CD14-positive monocyte (primary cell): ENCODE data around the gene BAIAP2L2. TPM values are rescaled to one million over a fixed set of nuclear protein-coding genes. Genes with fewer than 3 reads are reported as not detected.

Experiments
- DNase-seq, 3 donors: peaks; one replicate each; pipeline ENCODE4 v3.0.0-alpha.2; 2011 to 2022
- H2AFZ ChIP-seq: 2 replicates; pipeline ENCODE4 v1.6.0; 2012; ENCODE audit warnings: mild to moderate bottlenecking, low read depth, low read length, inconsistent platforms; ENCODE audit not compliant: insufficient read depth, poor library complexity, severe bottlenecking
- H3K27ac ChIP-seq, 2 donors: 1 replicate in 1 of 2; 2 replicates in 1 of 2; pipeline ENCODE4 v1.5.1; 2012 to 2013; ENCODE audit warnings: low read length in 2 of 2, control low read depth in 1 of 2, inconsistent platforms in 1 of 2, low read depth in 1 of 2, mild to moderate bottlenecking in 1 of 2
- H3K27me3 ChIP-seq, 2 donors: one replicate each; pipeline versions ENCODE4 v1.6.0 to v1.6.1; 2011 to 2013; ENCODE audit warnings: low read length in 2 of 2; ENCODE audit not compliant: control insufficient read depth in 2 of 2, insufficient read depth in 2 of 2
- H3K36me3 ChIP-seq, 2 donors: replicated peaks in 1 of 2; 1 replicate in 1 of 2; 2 replicates in 1 of 2; pipeline versions ENCODE4 v1.5.1 to v1.6.1; 2012 to 2013; ENCODE audit warnings: low read length in 2 of 2, control low read depth in 1 of 2, inconsistent platforms in 1 of 2, mild to moderate bottlenecking in 1 of 2; ENCODE audit not compliant: insufficient read depth in 2 of 2, control insufficient read depth in 1 of 2
- H3K4me1 ChIP-seq, 2 donors: 1 replicate in 1 of 2; 2 replicates in 1 of 2; pipeline versions ENCODE4 v1.5.1 to v1.6.1; 2012 to 2013; ENCODE audit warnings: low read length in 2 of 2, control low read depth in 1 of 2, inconsistent platforms in 1 of 2, mild to moderate bottlenecking in 1 of 2, moderate library complexity in 1 of 2; ENCODE audit not compliant: insufficient read depth in 2 of 2, control insufficient read depth in 1 of 2
- H3K4me2 ChIP-seq: replicated peaks from 2 replicates; pipeline ENCODE3; 2012; ENCODE audit warnings: low read length, moderate library complexity, mild to moderate bottlenecking; ENCODE audit not compliant: poor library complexity, severe bottlenecking; ENCODE audit errors: extremely low read depth
- H3K4me3 ChIP-seq, 3 experiments: fragments of 200-600 bp in 1 of 3; sonication (generic) in 1 of 3; replicated peaks in 1 of 3; 1 replicate in 2 of 3; 2 replicates in 1 of 3; pipeline ENCODE4 v1.5.1; 2011 to 2013; ENCODE audit warnings: low read length in 3 of 3, mild to moderate bottlenecking in 3 of 3, control low read depth in 2 of 3, low read depth in 2 of 3, inconsistent platforms in 1 of 3, moderate library complexity in 1 of 3
- H3K79me2 ChIP-seq: 2 replicates; pipeline ENCODE4 v1.6.0; 2012; ENCODE audit warnings: mild to moderate bottlenecking, control low read depth, inconsistent platforms, low read length, moderate library complexity; ENCODE audit not compliant: insufficient read depth
- H3K9ac ChIP-seq: 2 replicates; pipeline ENCODE4 v1.6.0; 2017; ENCODE audit warnings: low read length, mild to moderate bottlenecking; ENCODE audit not compliant: insufficient read depth, poor library complexity, severe bottlenecking
- H3K9me3 ChIP-seq, 2 donors: replicated peaks in 1 of 2; 1 replicate in 1 of 2; 2 replicates in 1 of 2; pipeline versions ENCODE4 v1.5.1 to v1.6.1; 2012 to 2013; ENCODE audit warnings: low read length in 2 of 2, control low read depth in 1 of 2; ENCODE audit not compliant: control insufficient read depth in 1 of 2, insufficient read depth in 1 of 2
- H4K20me1 ChIP-seq: 2 replicates; pipeline ENCODE4 v1.6.0; 2012; ENCODE audit warnings: mild to moderate bottlenecking, low read length, control low read depth, moderate library complexity; ENCODE audit not compliant: insufficient read depth
- H3K27ac Mint-ChIP-seq, 7 donors: one replicate each; pipeline ENCODE4 v1.8.0; 2020; ENCODE audit warnings: mild to moderate bottlenecking in 7 of 7, mixed read lengths in 7 of 7, moderate library complexity in 6 of 7, inconsistent platforms in 2 of 7
- H3K27me3 Mint-ChIP-seq, 3 donors: one replicate each; pipeline ENCODE4 v1.8.0; 2021 to 2022; ENCODE audit warnings: low read depth in 3 of 3, mild to moderate bottlenecking in 3 of 3, mixed read lengths in 3 of 3, moderate library complexity in 3 of 3, inconsistent platforms in 1 of 3
- H3K36me3 Mint-ChIP-seq, 2 donors: one replicate each; pipeline ENCODE4 v1.8.0; 2020; ENCODE audit warnings: mixed read lengths in 2 of 2, inconsistent platforms in 1 of 2, mild to moderate bottlenecking in 1 of 2
- H3K4me1 Mint-ChIP-seq: one replicate; pipeline ENCODE4 v1.8.0; 2020; ENCODE audit warnings: mild to moderate bottlenecking, mixed read lengths
- H3K4me3 Mint-ChIP-seq, 2 donors: one replicate each; pipeline ENCODE4 v1.8.0; 2020; ENCODE audit warnings: mild to moderate bottlenecking in 2 of 2, mixed read lengths in 2 of 2, moderate library complexity in 1 of 2
- H3K9me3 Mint-ChIP-seq, 7 donors: one replicate each; pipeline ENCODE4 v1.8.0; 2020 to 2022; ENCODE audit warnings: mixed read lengths in 7 of 7, mild to moderate bottlenecking in 6 of 7, moderate library complexity in 6 of 7, inconsistent platforms in 2 of 7
- CTCF ChIP-seq: fragments of 200-600 bp; IDR thresholded peaks from one replicate; pipeline ENCODE4 v1.8.0; 2022; ENCODE audit warnings: antibody characterized with exemption, mild to moderate bottlenecking
- WGBS: methylation state at CpG from one replicate; pipeline ENCODE4 v1.1.5; 2013; ENCODE audit warnings: missing lambda C conversion rate; ENCODE audit not compliant: insufficient coverage; 5-methylcytosine and 5-hydroxymethylcytosine counted together
- intact Hi-C, 2 donors: fragments of 100-400 bp; cut with micrococcal nuclease; formaldehyde crosslinking; loops; one replicate each; pipeline versions ENCODE4 v1.15.0 to v1.15.1; 2023
- polyA plus RNA-seq, 3 donors: library from polyadenylated mRNA; depleted of rRNA in 1 of 3; unstranded in 2 of 3; stranded (reverse) in 1 of 3; fragments of 300-500 nt in 2 of 3; fragments of >200 nt in 1 of 3; fragmentation: Illumina TruSeq in 2 of 3; gene quantifications; 1 replicate in 2 of 3; 2 replicates in 1 of 3; pipeline ENCODE4 v1.2.3, GENCODE V29; 2012 to 2021

The BAIAP2L2 gene
- polyA plus RNA-seq, 3 donors: 0.11 TPM; not detected in 2

GRCh38 chr22:38074181-38075104 is 36.0 kb downstream of the BAIAP2L2 start:
- Mint-ChIP-seq H3K4me3 (no peak overlapping the region), H3K36me3 (peaks cover 30 to 51% of the 10 kb centered on the region in 2 donors), H3K4me1 (no peaks in the 10 kb centered on the region), H3K9me3 (peaks cover 0 to 2% (median 0%) of the 10 kb centered on the region in 7 donors), H3K27ac (no peak overlapping the region), H3K27me3 (peaks cover 1 to 7% (median 3%) of the 10 kb centered on the region in 3 donors)
- TF ChIP-seq CTCF: no peak
- Histone ChIP-seq H3K79me2 (no peaks in the 10 kb centered on the region), H3K4me3 (no peak overlapping the region), H3K27me3 (peaks cover 0 to under 1% of the 10 kb centered on the region in 2 donors), H3K4me2 (no peak overlapping the region), H2AFZ (no peak overlapping the region), H3K4me1 (no peaks in the 10 kb centered on the region), H4K20me1 (no peaks in the 10 kb centered on the region), H3K9me3 (no peaks in the 10 kb centered on the region), H3K27ac (no peak overlapping the region), H3K36me3 (peaks cover 43 to 45% of the 10 kb centered on the region in 2 donors), H3K9ac (no peak overlapping the region)
- intact Hi-C loops: loop anchor here in 1 of 2 donors (5.0 kb wide), 1 partner anchor 38 kb away; the partner anchor contains the start of gene BAIAP2L2
- WGBS: 95% methylated on average over 37 of the region's 47 CpGs
- no peak for DNase-seq

- intact Hi-C loops: loop anchor here in 1 of 2 donors (5.0 kb wide), 1 partner anchor 39 kb away; the partner anchor contains the start of gene BAIAP2L2
- Histone ChIP-seq H3K36me3 (peaks cover 50 to 53% of the 10 kb centered on the region in 2 donors), H3K9ac (no peak overlapping the region), H4K20me1 (no peaks in the 10 kb centered on the region), H3K9me3 (no peaks in the 10 kb centered on the region), H3K27ac (no peak overlapping the region), H3K27me3 (no peaks in the 10 kb centered on the region), H2AFZ (no peak overlapping the region), H3K79me2 (no peaks in the 10 kb centered on the region), H3K4me1 (no peaks in the 10 kb centered on the region), H3K4me2 (no peak overlapping the region), H3K4me3 (no peak overlapping the region)
- no peak for DNase-seq
- no peaks in the 10 kb centered on the region for H3K4me1 Mint-ChIP-seq
- TF ChIP-seq CTCF: no peak
- no peak overlapping the region for H3K4me3 Mint-ChIP-seq
- 94% methylated on average over 12 of the region's 28 CpGs for WGBS
- peaks cover 0 to 7% (median 1%) of the 10 kb centered on the region in 3 donors for H3K27me3 Mint-ChIP-seq
- no peak overlapping the region for H3K27ac Mint-ChIP-seq
- peaks cover 0 to 2% (median 0%) of the 10 kb centered on the region in 7 donors for H3K9me3 Mint-ChIP-seq
- peaks cover 30 to 53% of the 10 kb centered on the region in 2 donors for H3K36me3 Mint-ChIP-seq
Observed at GRCh38 chr22:38073150-38074130, 37.0 kb downstream of the BAIAP2L2 start.
